ENCODE measurements around the gene GRM1.

The GRM1 gene

GRCh38 chr6:146066506-146066905 lies 37.6 kb downstream of the GRM1 start:
- H2AFZ ChIP-seq (ENCODE audit: low read length), result no peak overlapping the region

GRCh38 chr6:146071781-146072180 lies 42.9 kb downstream of the GRM1 start:
- Histone ChIP-seq H3K9me3 (ENCODE audit: low read length) (no peaks in the 10 kb centered on the region), H4K20me1 (ENCODE audit: insufficient read depth, low read length) (no peaks in the 10 kb centered on the region), H3K4me1 (ENCODE audit: insufficient read depth, low read length, severe bottlenecking) (no peaks in the 10 kb centered on the region), H3K4me2 (ENCODE audit: low read length) (no peak overlapping the region), H3K9me2 (ENCODE audit: low read depth, low read length) (no peaks in the 10 kb centered on the region), H3K79me2 (ENCODE audit: insufficient read depth, low read length) (no peaks in the 10 kb centered on the region), H3K27me3 (ENCODE audit: insufficient read depth, low read length) (no peaks in the 10 kb centered on the region), H3K27ac (ENCODE audit: low read depth, low read length, poor library complexity, severe bottlenecking) (no peak overlapping the region), H3K36me3 (ENCODE audit: insufficient read depth, low read length) (no peaks in the 10 kb centered on the region), H3K4me3 (ENCODE audit: low read depth, low read length, poor library complexity, severe bottlenecking) (no peak overlapping the region), H3F3A (ENCODE audit: insufficient read depth, low read length) (no peaks in the 10 kb centered on the region), H3K9ac (ENCODE audit: low read length) (no peak overlapping the region), H2AFZ (ENCODE audit: low read length) (no peak overlapping the region)
- TF ChIP-seq EZH2 (IDR thresholded peaks at IDR 0.05; ENCODE audit: borderline replicate concordance, low read length), result no peak
- no peak for TF ChIP-seq CTCF (IDR thresholded peaks at IDR 0.05; ENCODE audit: low read length)

More at GRCh38 chr6:146066506-146066905, 37.6 kb downstream of the GRM1 start:
- no peaks in the 10 kb centered on the region for H3K9me3 ChIP-seq (ENCODE audit: low read length)
- no peaks in the 10 kb centered on the region for H3K9me2 ChIP-seq (ENCODE audit: low read depth, low read length)
- no peak overlapping the region for H3K4me3 ChIP-seq (ENCODE audit: low read depth, low read length, poor library complexity, severe bottlenecking)
- H3K4me1 ChIP-seq (ENCODE audit: insufficient read depth, low read length, severe bottlenecking), result no peaks in the 10 kb centered on the region
- H3K27ac ChIP-seq (ENCODE audit: low read depth, low read length, poor library complexity, severe bottlenecking), result no peak overlapping the region
- TF ChIP-seq CTCF (IDR thresholded peaks at IDR 0.05; ENCODE audit: low read length) (no peak), EZH2 (IDR thresholded peaks at IDR 0.05; ENCODE audit: borderline replicate concordance, low read length) (no peak)
- H3K36me3 ChIP-seq (ENCODE audit: insufficient read depth, low read length), result no peaks in the 10 kb centered on the region
- H3K79me2 ChIP-seq (ENCODE audit: insufficient read depth, low read length), result no peaks in the 10 kb centered on the region
- H3F3A ChIP-seq (ENCODE audit: insufficient read depth, low read length), result no peaks in the 10 kb centered on the region
- no peaks in the 10 kb centered on the region for H4K20me1 ChIP-seq (ENCODE audit: insufficient read depth, low read length)
- no peaks in the 10 kb centered on the region for H3K27me3 ChIP-seq (ENCODE audit: insufficient read depth, low read length)
- H3K4me2 ChIP-seq (ENCODE audit: low read length), result no peak overlapping the region
- H3K9ac ChIP-seq (ENCODE audit: low read length), result no peak overlapping the region

- Histone ChIP-seq H3K4me2 (ENCODE audit: low read length) (no peak overlapping the region), H3K9ac (ENCODE audit: low read length) (no peak overlapping the region), H3K9me3 (ENCODE audit: low read length) (no peaks in the 10 kb centered on the region), H3K4me1 (ENCODE audit: insufficient read depth, low read length, severe bottlenecking) (no peaks in the 10 kb centered on the region), H3K9me2 (ENCODE audit: low read depth, low read length) (no peaks in the 10 kb centered on the region), H4K20me1 (ENCODE audit: insufficient read depth, low read length) (no peaks in the 10 kb centered on the region), H3K27ac (ENCODE audit: low read depth, low read length, poor library complexity, severe bottlenecking) (no peak overlapping the region), H3K4me3 (ENCODE audit: low read depth, low read length, poor library complexity, severe bottlenecking) (no peak overlapping the region), H3F3A (ENCODE audit: insufficient read depth, low read length) (no peaks in the 10 kb centered on the region), H3K27me3 (ENCODE audit: insufficient read depth, low read length) (no peaks in the 10 kb centered on the region), H2AFZ (ENCODE audit: low read length) (no peak overlapping the region), H3K79me2 (ENCODE audit: insufficient read depth, low read length) (no peaks in the 10 kb centered on the region), H3K36me3 (ENCODE audit: insufficient read depth, low read length) (no peaks in the 10 kb centered on the region)
- no peak for TF ChIP-seq EZH2 (IDR thresholded peaks at IDR 0.05; ENCODE audit: borderline replicate concordance, low read length)
- TF ChIP-seq CTCF (IDR thresholded peaks at IDR 0.05; ENCODE audit: low read length), result no peak
Observed at GRCh38 chr6:146077992-146078391, 49.1 kb downstream of the GRM1 start.
